HG02870 (cell line): Measurements from ENCODE around the gene LDLRAP1.

Experiments used
- ATAC-seq: cut with Tn5 transposase; IDR thresholded peaks from one replicate; pipeline ENCODE4 v1.9.1; 2021; ENCODE audit warnings: mild to moderate bottlenecking, moderate library complexity; ENCODE audit not compliant: unreplicated experiment

LDLRAP1 gene

DNA sequence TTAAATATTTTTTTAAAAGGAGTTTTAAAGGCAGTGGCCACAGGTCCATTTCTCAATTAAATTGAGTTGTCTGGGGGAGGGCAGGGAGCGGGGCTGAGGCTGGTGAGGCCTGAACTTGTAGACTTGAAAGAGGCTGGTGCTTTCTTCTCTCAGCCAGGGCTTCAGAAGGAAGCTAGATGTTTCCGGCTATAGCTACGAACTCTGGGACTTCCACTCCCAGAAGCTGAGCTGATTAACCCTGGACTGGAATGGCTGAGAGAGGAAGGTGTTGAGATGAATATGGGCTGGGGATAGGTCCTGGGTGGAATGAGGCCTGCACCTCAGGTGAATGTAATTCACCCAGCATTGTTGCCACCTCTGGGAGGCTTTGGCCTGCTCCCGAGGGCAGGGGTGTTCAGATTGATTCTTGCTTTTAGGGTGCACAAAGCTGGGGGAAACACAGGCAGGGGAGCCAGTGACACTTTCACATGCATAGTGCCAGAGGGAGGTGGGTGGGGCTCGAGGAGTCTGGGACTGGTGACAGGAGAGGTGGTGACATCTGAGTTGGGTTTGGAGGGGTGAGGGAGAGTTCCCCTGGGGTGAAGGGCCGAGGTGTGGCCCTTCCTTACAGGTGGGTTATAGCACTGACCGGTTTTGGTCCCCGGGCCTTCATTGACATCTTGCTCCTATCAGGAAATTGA, 18.2 kb downstream of the LDLRAP1 start:
- ATAC-seq = no peak

DNA sequence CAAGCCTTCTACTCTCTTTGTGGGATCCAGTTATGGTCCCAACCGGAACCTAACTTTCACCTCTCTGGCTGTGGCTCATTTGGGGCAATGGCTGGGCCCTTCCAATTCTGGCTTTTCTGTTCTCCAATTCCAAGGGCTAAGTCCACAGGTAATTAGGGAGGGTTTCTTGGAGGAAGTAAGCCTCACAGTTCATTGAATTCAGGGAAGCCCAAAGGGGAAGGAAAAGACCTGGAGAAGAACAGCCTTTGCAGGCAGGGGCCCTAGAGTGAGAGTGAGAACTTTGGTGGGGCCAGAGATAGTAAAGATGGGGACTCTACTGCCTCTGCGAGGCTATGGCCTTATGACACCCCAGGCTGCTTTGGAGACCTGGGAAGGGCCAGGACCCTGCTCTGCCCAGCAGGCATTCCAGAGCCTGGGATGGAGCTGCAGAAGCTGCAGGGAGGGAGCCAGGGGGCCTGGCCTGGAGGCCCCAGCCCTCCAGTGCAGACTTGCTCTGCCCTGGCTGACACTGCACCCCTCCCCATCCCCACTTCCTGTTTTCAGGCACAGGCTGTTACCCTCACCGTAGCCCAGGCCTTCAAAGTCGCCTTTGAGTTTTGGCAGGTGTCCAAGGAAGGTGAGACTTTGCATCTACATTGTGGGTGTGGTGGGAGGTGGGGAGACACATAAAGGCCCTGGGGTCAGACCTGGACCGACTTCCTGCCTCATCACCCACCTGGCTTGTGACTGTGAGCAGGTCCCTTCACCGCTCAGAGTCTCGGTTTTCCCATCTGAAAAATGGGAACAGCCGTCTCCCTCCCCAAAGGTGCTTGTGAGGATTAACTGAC, 18.9 kb downstream of the LDLRAP1 start:
- ATAC-seq = no peak

DNA sequence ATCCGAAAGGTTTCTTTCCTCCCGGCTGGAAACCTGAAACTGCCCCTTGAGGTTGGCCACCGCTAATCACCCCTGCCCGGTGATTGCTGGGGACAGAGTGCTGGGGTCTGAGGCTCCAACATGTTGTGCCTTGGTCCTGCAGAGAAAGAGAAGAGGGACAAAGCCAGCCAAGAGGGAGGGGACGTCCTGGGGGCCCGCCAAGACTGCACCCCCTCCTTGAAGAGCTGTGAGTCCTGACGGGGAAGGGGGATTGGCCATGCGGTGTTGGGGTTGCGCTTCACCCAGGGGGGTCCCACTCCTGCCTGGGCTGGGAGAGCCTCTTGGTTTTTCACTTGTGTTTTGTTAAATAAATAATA, 19.5 kb downstream of the LDLRAP1 start:
- ATAC-seq = no peak

DNA sequence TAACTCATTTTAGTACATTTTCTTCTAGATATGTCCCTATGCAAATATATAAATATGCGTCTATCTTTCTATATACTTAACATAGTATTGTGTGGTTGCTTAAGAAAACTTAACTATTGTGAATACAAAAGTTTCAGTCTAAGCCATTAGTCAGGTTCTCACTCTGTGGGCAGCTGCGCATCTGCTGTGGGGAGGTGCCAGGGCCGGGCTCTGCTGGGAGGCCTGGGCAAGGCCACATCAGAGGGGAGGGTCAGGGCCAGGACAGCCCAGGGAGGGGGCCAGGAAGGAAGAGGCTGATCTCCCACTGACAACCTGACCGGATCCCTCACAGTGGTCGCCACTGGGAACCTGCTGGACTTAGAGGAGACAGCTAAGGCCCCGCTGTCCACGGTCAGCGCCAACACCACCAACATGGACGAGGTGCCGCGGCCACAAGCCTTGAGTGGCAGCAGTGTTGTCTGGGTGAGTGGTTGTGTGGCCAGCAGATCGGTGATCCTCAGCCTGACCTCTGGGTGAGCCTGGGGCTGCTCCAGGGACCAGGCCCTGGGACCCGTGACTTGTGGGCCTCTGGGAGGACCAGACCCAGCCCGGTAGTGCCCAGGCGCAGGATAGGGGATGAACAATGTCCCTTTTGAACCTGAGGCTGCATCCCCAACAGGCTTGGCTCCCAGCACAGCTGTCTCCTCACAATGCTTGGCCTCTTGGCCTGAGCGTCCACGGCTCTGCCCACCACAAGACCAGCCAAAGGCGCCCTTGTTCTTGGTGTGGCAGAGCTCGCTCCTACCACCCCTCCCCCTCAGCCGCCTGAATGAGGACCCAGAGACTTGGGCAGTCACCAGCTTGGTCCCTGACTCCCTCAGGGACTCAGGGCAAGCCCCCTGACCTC, 20.2 kb downstream of the LDLRAP1 start:
- ATAC-seq = no peak

DNA sequence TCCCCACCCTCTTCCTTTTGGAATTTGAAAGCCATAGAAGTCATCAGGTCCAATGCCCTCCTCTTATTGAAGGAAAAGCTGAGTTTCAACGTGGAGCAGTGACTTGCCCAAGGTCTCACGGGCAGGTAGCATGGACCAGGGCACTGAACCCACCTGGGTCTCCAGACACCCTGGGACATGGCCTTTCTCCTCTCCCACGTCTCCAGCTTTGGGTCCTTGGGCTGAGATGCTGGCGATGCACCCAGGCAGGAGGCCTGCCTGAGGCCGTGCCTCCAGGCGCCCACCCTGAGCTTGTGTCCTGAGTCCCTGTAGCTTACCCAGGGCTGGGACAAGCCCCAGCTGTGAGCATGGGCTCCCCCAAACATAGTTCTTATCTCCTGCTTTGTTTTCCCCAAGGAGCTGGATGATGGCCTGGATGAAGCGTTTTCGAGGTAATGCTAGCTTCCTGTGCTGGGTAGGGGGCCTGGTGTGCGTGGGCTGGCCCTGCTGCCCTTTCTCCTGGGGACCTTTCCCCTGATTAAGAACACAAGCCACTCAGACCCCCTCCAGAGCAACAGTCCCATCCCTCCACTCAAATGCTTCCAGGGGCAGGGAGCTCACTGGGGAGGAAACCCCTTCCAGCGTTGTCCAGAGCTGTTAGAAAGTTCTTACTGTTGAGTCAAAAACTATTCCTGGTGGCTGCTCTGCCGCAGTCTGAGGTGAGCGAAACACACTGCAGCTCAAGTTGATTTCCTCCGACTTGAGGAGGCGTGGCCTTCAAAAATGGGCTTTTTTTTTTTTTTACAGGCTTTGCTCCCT, 21.6 kb downstream of the LDLRAP1 start:
- ATAC-seq = no peak

DNA sequence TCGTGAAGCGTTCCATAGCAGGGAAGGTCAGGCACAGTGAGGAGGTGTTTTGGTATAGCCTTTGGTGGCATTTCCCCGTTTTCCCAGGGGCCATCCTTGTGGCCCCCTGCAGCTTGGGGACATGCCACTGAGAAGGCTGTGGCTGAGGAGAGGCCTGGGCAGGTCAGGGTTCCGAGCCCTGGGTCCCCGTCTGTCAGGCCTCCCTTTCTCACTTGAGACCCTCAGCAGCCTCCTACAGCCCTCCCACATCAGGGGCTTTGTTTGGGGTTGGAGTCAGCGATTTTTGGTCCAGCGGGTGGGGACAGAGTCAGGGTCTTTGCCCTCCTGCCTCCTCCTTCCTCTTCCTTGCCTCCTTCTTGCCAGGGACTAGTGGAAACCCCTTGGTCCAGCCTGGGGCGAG, 22.2 kb downstream of the LDLRAP1 start:
- ATAC-seq = no peak

DNA sequence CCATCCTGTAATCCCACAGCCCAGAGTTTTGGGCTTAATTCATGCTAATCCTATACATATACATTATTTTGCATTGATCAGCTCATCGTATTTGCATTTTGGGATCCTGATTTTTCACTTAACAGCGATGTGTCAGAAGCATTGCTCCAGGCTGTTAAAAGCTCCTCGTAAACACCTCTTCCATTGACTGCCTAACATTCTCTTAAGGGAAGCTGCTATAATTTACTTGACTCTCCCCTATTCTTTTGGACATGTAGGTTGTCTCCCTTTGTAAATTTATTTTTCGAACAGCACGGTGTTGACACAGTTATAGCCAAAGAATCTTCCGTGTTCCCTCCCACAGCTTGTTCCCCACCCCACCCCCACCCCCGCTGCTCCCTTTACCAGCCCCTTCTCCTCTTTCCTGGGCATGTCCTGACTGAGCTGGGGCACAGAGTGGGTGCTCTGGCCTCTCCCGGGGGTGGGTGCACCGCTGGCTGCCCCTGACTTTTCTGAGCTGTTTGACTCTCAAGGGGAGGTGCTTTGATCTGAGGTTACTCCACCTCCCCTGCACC, 22.8 kb downstream of the LDLRAP1 start:
- ATAC-seq = no peak

DNA sequence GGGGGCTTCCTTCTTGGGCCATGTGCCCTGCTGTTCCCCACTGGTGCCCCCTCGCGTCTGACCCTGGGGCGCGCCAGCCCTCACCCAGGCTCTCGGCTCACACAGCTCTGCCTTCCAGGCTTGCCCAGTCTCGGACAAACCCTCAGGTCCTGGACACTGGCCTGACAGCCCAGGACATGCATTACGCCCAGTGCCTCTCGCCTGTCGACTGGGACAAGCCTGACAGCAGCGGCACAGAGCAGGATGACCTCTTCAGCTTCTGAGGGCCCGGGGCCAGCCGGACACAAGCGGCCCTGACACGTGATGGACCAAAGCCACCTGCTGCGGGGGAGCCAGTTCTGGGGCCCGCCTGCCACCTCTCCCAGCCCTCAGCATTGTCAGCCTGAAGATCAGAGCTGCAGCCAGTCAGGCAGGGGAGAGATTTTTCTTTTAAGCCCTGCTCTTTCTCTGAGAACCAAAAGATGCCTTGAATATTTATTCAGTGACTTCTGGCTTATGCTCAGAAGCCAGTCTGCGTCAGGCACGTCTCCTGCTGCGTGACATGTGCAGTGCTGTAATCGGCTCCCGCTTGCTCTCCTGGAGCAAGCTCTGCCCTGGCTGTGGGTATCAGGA, 23.4 kb downstream of the LDLRAP1 start:
- no peak for ATAC-seq

DNA sequence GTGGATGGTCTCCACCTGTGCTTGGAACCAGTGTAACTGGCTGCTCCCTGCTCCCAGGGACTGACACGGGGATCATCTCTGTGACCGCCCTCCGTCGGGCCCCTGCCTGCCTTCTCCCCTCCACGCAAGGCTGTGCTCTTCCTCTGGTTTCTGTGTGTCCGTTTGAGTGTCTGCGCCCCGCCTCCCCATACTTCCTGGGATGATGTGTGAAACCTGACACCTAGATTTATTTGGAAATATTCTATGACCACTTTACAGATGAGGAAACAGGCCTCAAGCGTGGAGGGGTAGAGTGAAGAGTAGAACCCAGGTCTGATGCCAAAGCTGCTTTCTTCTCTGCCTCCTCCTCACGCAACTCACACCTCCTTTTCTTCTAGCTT, 24.3 kb downstream of the LDLRAP1 start:
- ATAC-seq = no peak

DNA sequence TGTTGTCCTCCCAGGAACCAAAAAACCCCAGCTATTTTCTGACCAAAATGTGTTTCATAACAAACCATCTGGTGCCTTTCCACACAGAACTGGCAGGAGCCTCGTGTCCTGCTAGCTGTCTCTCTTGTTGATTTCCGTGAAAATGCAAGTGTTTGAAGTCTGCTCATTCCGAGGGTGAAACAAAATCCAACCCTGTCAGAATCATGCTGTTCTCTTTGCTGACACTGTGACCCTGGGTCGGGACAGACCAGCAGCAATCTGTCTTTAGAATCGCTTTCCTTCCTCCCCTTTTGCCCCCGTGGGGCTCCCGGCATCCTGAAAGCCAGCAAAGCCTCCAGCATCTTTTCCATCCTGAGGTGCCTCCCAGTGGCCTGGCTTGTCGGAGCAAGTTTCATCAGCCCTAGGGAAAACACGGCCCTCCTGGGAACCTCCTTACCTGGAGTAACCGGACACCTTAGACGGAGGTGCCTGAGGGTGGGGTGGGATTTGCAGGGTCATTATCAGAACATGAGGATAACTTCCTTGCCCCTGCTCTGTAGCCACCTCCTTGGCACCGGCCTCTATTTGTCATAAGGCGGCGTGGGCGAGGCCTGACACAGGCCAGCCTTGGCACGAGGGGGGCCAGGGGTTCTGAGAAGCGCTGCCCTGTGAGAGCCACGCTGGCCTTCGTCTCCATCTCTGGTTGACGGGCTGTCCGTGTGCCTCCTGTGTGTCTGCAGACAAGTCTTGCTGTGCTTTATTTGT, 24.9 kb downstream of the LDLRAP1 start:
- ATAC-seq = no peak

DNA sequence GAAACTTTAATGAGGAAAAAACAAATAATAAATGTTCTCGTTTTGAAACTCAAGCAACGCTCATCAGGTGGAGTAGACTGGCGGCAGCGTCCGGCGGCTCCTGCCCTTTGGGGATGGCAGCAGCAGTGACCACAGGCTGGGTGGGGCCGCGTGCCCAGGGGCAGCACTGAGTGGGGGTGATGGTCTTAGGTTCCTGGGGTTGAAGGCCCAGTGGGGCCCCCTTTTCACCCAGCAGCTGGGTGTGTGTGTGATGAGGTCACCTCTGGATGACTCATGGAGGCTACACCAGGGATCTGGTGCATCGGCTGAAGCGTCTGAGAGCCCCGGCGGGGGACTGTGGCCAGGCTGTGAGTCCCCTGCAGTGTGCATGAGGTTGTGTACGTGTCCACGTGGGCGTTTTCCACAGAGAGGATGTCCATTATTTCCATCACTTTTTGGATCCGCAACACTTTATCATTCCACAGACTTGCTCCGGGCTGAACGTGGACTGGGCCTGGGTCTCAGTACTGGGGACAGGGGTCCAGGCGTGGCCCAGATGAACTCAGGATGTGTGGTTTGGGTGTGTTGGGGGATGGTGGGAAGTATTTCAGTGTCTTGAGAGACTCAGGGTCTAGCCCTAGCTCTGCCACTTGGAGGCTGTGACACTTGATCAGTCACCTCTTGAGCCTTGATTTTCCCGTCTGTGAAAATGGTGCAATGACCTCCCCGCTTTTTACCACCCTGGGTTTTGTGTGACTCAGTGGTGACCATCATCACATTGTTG, 25.6 kb downstream of the LDLRAP1 start:
- no peak for ATAC-seq

DNA sequence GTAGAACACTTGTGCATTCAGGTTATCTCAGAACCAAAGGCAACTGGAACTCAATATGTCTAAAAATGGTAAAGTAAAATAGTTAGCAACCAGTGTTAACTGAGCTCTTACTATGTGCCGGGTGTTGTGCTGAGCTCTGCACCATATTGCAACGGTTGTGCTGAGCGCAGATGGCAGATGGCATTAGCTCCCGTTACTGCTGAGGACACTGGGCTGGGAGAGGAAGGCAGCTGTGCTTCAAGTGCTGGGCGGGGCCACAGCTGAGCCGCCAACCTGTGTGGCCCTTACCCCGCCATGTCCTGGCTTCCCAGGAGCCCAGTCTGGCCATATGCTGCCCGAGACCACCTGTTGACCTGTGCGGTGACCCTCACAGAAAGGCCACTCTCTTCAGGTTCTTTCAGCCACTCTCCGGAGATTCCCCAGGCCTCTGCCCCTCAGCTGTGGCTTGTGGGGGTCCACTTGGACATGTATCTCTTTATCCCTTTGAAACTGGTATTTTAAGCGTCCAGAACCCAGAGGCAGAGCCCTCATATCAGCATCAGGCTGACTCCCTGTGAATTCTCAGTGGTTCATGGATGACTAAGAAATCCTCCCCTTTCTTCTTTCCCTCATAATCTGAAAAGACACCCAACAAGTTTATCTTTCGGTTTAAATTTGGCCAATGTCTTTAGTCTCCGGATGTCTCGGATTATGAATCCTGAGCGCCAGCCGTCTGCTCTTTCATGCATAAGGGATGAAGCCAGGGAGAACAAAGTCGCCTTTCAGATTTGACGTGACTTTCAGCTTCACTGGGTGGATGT, 26.4 kb downstream of the LDLRAP1 start:
- ATAC-seq = no peak

DNA sequence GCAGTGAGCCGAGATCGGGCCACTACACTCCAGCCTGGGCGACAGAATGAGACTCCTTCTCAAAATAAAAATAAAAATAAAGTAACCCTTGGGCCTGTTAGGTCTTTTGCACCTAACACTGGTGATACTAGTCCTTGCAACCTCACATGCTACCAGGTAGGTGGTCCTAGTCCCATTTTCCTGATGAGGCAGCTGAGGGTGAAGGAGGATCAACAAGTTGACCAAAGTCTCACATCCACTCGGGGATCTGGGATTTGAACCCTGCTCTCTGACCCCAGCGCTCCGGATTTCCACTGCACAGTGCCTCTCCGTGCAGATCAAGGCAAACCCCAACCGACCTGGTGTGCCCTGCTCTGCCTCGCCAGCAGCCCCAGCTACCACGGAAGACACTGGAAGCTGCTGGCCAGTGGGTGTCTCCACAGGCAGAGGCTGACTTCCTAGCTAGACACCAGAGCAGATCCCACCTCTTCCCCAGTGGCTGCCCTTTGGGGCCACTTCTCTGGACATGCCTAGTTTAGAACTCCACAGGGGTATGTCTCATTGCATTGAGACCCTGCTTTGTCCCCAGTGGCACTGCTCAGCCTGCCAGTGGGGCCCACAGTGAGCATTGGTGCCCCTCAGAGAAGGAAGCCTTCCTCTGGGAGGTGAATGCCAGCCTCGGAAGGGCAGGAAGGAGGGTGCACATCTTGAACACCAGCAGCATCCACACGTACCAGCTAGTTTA, 27.6 kb downstream of the LDLRAP1 start:
- no peak for ATAC-seq

DNA sequence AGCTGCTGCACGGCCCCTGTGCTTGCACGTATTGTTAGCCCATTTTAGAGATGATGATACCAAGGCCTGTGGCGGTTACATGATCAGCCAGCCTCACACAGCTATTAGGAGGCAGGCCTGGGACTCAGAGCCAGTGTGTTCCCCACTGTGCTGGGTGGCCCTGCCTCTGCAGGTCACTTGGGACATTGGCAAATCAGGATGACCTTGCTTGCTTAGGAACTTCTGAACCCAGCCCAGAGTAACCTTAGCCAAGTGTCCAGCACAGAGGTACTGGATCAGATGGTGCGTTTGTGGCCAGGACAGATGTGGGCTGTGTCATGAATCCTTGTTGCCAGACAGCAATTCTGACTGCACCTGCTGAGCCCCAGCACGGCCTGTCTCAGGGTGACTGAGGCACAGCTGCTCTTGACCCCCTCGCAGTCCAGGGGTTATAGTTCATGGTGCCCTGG, 28.1 kb downstream of the LDLRAP1 start:
- no peak for ATAC-seq

DNA sequence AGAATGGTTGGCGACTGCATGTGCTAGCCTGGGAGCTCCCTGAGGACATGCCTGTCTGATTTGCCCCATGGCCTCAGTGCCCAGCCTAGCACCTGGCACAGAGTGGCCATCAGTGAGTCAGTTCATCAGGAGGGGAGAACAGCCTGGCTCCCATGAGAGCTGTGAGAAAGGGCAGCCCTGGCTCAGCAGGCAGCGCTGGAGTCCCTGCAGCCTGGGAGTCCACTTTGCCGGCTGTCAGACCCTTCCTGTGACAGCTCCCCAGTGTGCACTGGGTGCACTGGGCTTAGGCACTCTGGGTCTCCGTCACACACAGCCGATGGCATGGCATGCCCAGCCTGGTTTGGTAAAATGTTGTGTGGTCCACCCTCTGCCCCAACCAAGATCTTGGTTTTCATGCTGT, 28.7 kb downstream of the LDLRAP1 start:
- ATAC-seq = no peak

DNA sequence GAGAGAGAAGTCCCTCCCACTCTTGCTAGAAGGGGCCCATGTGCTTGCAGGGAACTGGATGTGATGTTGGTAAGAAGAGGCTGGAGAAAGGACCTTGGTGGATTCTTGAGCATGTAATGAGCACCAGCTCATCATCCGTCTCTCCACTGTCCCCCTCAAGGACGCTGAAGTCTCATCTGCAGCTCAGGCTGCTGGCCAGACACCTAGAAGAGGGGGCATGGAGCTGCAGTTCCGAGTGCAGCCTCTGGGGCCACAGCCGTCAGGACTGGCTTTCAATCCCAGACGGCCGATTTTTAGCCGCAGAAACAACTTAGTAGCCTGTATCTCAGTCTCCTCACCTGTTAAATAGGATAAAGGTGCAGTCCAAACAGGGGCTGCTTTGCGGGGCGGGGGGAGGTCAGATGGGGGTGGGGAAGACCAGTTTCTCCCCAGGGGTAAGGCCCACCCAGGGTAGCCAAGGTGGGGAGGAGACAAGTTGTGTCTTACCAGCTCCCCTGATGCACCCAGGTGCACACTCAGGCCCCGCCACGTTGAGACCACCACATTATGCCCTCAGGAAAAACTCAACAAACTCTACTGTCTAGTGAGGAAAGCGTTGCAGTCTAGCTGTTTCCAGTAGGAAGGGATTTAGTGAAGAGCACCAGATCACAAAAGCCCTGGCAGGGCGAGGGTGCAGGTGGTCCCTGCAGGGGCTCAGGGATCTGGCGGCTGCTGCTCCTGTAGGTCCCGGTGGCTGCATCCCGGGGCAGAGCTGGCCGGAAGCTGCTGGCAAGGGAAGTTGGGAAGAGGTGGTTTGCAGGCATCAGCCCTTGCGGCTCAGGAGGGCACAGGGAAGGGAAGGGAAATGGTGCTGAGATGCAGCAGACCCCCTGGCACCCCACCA, 29.5 kb downstream of the LDLRAP1 start:
- ATAC-seq = no peak
